WTC11 (cell line): Measurements from ENCODE around the gene CXXC1.

Source experiments
- ARID4B ChIP-seq: sonication (generic); formaldehyde crosslinking; IDR thresholded peaks from 2 replicates; pipeline ENCODE4 v1.8.0; 2023; ENCODE audit warnings: missing genetic modification reagents, mild to moderate bottlenecking, borderline replicate concordance
- CTCF ChIP-seq: fragments of 200-600 bp; IDR thresholded peaks from 2 replicates; pipeline ENCODE4 v1.8.0; 2022; ENCODE audit warnings: antibody characterized with exemption
- FOXP1 ChIP-seq: sonication (generic); formaldehyde crosslinking; IDR thresholded peaks from 2 replicates; pipeline ENCODE4 v1.8.0; 2022; ENCODE audit warnings: missing genetic modification reagents, mild to moderate bottlenecking, moderate library complexity, borderline replicate concordance
- SP1 ChIP-seq: sonication (generic); formaldehyde crosslinking; conservative IDR thresholded peaks from 2 replicates; pipeline ENCODE4 v1.8.1; 2022; ENCODE audit warnings: missing genetic modification reagents

DNA sequence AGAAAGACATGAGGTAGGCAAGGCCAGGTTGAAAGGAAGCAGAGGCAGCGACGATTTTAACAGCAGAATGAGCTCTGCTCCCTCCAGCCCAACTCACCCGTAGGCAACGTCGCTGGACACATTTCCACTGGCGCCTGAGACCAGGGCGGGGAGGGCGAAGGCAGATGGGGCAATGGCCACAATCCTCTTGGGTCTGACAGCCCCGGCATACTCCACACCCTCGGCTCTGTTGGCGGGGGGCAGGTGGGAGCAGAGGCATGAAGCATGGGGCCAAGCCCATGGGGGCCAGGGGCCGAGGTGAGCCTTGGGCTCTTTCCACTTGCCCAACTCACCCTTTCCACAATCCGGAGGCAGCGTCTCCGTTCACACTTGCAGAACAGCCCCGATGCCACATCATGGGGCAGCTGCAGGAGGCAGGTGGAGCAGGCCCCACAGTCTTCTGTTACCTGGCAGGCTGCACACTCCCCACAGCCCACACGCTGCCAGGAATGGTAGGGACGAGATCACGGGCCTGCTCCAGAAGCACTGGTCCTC is 11.9 kb downstream of the CXXC1 start:
- no peak for TF ChIP-seq FOXP1 (CRISPR knock-in tag)
- no peak for TF ChIP-seq ARID4B (CRISPR knock-in tag)
- no peak for TF ChIP-seq SP1 (CRISPR knock-in tag)
- TF ChIP-seq CTCF, result no peak
